HL-60/S4 treated with phorbol 12-myristate 13-acetate at 8.2 ng/mL for 4 days and 3 days (cell line): ENCODE data around the gene CNTNAP2.

Experiments used
- in situ Hi-C: fragments of 300-500 bp; cut with MboI; formaldehyde crosslinking; loops from 2 replicates; pipeline ENCODE4 v1.15.0; 2022; ENCODE audit warnings: low sequenced_read_pairs

CNTNAP2 gene

GRCh38 chr7:147428075-147428474 is 1311.5 kb downstream of the CNTNAP2 start:
- in situ Hi-C loops = no loop called here

- in situ Hi-C loops = no loop called here
Observed at GRCh38 chr7:147429961-147430360, 1313.4 kb downstream of the CNTNAP2 start.

GRCh38 chr7:147432079-147432478 is 1315.5 kb downstream of the CNTNAP2 start:
- in situ Hi-C loops = no loop called here

- in situ Hi-C loops = no loop called here
Observed at GRCh38 chr7:147432576-147432975, 1316.0 kb downstream of the CNTNAP2 start.

GRCh38 chr7:147436718-147437117 is 1320.1 kb downstream of the CNTNAP2 start:
- in situ Hi-C loops = no loop called here

- in situ Hi-C loops = no loop called here
Observed at GRCh38 chr7:147438216-147438615, 1321.6 kb downstream of the CNTNAP2 start.

GRCh38 chr7:147443942-147444341 is 1327.3 kb downstream of the CNTNAP2 start:
- in situ Hi-C loops = no loop called here

GRCh38 chr7:147452816-147453215 is 1336.2 kb downstream of the CNTNAP2 start:
- in situ Hi-C loops = no loop called here

- in situ Hi-C loops = no loop called here
Observed at GRCh38 chr7:147465223-147465622, 1348.6 kb downstream of the CNTNAP2 start.

GRCh38 chr7:147472556-147472955 is 1356.0 kb downstream of the CNTNAP2 start:
- in situ Hi-C loops = no loop called here

- in situ Hi-C loops = no loop called here
Observed at GRCh38 chr7:147474862-147475261, 1358.3 kb downstream of the CNTNAP2 start.

- in situ Hi-C loops = no loop called here
Observed at GRCh38 chr7:147477526-147477925, 1360.9 kb downstream of the CNTNAP2 start.

- in situ Hi-C loops = no loop called here
Observed at GRCh38 chr7:147478796-147479195, 1362.2 kb downstream of the CNTNAP2 start.

GRCh38 chr7:147483634-147484292 is 1367.2 kb downstream of the CNTNAP2 start:
- in situ Hi-C loops = no loop called here

GRCh38 chr7:147485660-147486210 is 1369.1 kb downstream of the CNTNAP2 start:
- in situ Hi-C loops = no loop called here

- in situ Hi-C loops = no loop called here
Observed at GRCh38 chr7:147492606-147493005, 1376.0 kb downstream of the CNTNAP2 start.

- in situ Hi-C loops = no loop called here
Observed at GRCh38 chr7:147496209-147496608, 1379.6 kb downstream of the CNTNAP2 start.

- in situ Hi-C loops = no loop called here
Observed at GRCh38 chr7:147497246-147497645, 1380.6 kb downstream of the CNTNAP2 start.

GRCh38 chr7:147498081-147498480 is 1381.5 kb downstream of the CNTNAP2 start:
- in situ Hi-C loops = no loop called here

- in situ Hi-C loops = no loop called here
Observed at GRCh38 chr7:147509035-147509501, 1392.5 kb downstream of the CNTNAP2 start.

GRCh38 chr7:147509541-147510200 is 1393.1 kb downstream of the CNTNAP2 start:
- in situ Hi-C loops = no loop called here

GRCh38 chr7:147510201-147510542 is 1393.6 kb downstream of the CNTNAP2 start:
- in situ Hi-C loops = no loop called here
